Kidney (tissue), 14 donors: ENCODE data around the gene POU2F1. TPM values are rescaled to one million over a fixed set of nuclear protein-coding genes. Genes with fewer than 3 reads are reported as not detected.

Source experiments
- DNase-seq, 5 donors: peaks; one replicate each; pipeline ENCODE4 v3.0.0-alpha.2; 2013 to 2020
- FAIRE-seq: peaks from 2 replicates; lab custom pipeline; 2012; peaks lifted over from hg19 to GRCh38; lab: Jason Lieb, UNC
- H3K27ac ChIP-seq, 2 donors: one replicate each; pipeline ENCODE4 v1.7.0; 2013; ENCODE audit warnings: low read depth in 2 of 2, low read length in 2 of 2, inconsistent platforms in 1 of 2
- H3K27me3 ChIP-seq: one replicate; pipeline ENCODE4 v1.7.1; 2013; ENCODE audit warnings: low read length, inconsistent platforms; ENCODE audit not compliant: control insufficient read depth, insufficient read depth
- H3K36me3 ChIP-seq, 3 donors: one replicate each; pipeline versions ENCODE4 v1.7.0 to v1.7.1; 2013; ENCODE audit warnings: low read length in 3 of 3, control low read depth in 1 of 3, inconsistent platforms in 1 of 3; ENCODE audit not compliant: insufficient read depth in 3 of 3, control insufficient read depth in 2 of 3
- H3K4me1 ChIP-seq, 3 donors: one replicate each; pipeline versions ENCODE4 v1.7.0 to v1.7.1; 2013; ENCODE audit warnings: low read length in 3 of 3, inconsistent platforms in 1 of 3, low read depth in 1 of 3; ENCODE audit not compliant: control insufficient read depth in 2 of 3, insufficient read depth in 2 of 3
- H3K4me3 ChIP-seq, 3 donors: one replicate each; pipeline versions ENCODE4 v1.7.0 to v1.8.1; 2013; ENCODE audit warnings: low read length in 3 of 3, control low read depth in 1 of 3, inconsistent platforms in 1 of 3
- H3K9ac ChIP-seq, 3 donors: one replicate each; pipeline versions ENCODE4 v1.7.0 to v1.7.1; 2013; ENCODE audit warnings: low read length in 3 of 3, control low read depth in 1 of 3, inconsistent platforms in 1 of 3
- H3K9me3 ChIP-seq, 3 donors: one replicate each; pipeline versions ENCODE4 v1.7.0 to v1.7.1; 2013; ENCODE audit warnings: low read length in 3 of 3, control low read depth in 1 of 3, inconsistent platforms in 1 of 3; ENCODE audit not compliant: control insufficient read depth in 2 of 3, insufficient read depth in 1 of 3
- intact Hi-C: fragments of 100-400 bp; cut with DNase I; formaldehyde crosslinking; loops from one replicate; pipeline ENCODE4 v1.11.1; 2022
- polyA plus RNA-seq: library from polyadenylated mRNA; stranded (reverse); fragments of 350-450 nt; fragmentation: Illumina TruSeq; extraction: RNeasy Lipid Tissue Mini Kit (QIAGEN cat#74804); gene quantifications from one replicate; pipeline ENCODE4 v1.2.3, GENCODE V29; 2014; ENCODE audit warnings: low read depth, low replicate concordance; ENCODE audit not compliant: insufficient read depth
- total RNA-seq: library from RNA; stranded (reverse); fragmentation: NEBNext Ultra II Directional; extraction: Animal tissue kit (Norgen Biotek cat#: 25700); gene quantifications from one replicate; pipeline ENCODE4 v1.2.1, GENCODE V29; 2021
- TF ChIP-seq, protein P1 (sequence below): IDR thresholded peaks from 3 replicates; pipeline ENCODE4 v1.5.1; 2012; ENCODE audit warnings: mild to moderate bottlenecking, moderate library complexity, borderline replicate concordance; ENCODE audit not compliant: insufficient read depth; ENCODE audit errors: extremely low read depth
- donor health status: control.
- donor health status: control.
- donor health status: control.
- donor health status: control.
- donor health status: control.
- donor health status: DM: yes; HTN: yes; CAD: no.
- donor health status: Normal renal cell carcinoma (clear cell type).

The POU2F1 gene
- total and polyA plus RNA-seq, 2 donors from 2014 or later = 1.9 to 25.2 TPM

DNA sequence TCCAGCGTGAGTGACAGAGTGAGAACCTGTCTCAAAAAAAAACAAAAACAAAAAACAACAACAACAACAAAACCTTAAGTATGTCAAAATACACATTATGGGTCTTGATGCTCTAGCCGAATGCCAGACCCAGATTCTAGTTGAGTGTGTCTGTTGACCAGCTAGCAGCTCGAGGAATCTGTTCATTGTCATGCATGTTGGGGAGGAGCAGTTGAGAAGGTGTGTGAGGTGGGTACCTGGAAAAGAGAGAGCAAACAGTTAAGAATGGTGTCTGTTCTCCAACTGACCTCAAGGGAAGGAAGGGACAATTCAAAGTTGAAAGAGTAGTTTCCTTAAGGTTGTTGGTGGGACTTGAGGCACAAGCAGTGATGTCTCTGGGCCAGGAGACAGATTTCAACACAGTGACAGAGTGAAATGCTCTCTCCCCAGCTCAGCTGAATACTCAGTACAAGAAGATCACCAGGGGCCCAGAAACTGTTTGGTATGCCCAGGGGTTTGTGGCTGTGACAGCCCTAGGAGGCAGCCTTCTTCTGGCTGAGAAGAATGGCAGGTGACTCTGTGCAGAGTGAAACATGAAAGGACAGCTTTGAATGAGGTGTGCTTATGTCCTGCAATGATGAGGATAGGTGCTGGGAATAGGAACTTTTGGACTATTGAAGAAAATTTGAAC lies 14.4 kb upstream of the POU2F1 start:
- Histone ChIP-seq H3K4me3 (no peak overlapping the region), H3K9ac (no peak overlapping the region), H3K9me3 (peaks cover 0 to 13% (median 2%) of the 10 kb centered on the region in 3 donors), H3K36me3 (no peaks in the 10 kb centered on the region), H3K4me1 (no peaks in the 10 kb centered on the region), H3K27me3 (no peaks in the 10 kb centered on the region), H3K27ac (no peak overlapping the region)
- TF ChIP-seq, protein P1, sequence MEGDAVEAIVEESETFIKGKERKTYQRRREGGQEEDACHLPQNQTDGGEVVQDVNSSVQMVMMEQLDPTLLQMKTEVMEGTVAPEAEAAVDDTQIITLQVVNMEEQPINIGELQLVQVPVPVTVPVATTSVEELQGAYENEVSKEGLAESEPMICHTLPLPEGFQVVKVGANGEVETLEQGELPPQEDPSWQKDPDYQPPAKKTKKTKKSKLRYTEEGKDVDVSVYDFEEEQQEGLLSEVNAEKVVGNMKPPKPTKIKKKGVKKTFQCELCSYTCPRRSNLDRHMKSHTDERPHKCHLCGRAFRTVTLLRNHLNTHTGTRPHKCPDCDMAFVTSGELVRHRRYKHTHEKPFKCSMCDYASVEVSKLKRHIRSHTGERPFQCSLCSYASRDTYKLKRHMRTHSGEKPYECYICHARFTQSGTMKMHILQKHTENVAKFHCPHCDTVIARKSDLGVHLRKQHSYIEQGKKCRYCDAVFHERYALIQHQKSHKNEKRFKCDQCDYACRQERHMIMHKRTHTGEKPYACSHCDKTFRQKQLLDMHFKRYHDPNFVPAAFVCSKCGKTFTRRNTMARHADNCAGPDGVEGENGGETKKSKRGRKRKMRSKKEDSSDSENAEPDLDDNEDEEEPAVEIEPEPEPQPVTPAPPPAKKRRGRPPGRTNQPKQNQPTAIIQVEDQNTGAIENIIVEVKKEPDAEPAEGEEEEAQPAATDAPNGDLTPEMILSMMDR = no peak
- DNase-seq (no peak), FAIRE-seq (no peak)
- intact Hi-C loops = no loop called here

DNA sequence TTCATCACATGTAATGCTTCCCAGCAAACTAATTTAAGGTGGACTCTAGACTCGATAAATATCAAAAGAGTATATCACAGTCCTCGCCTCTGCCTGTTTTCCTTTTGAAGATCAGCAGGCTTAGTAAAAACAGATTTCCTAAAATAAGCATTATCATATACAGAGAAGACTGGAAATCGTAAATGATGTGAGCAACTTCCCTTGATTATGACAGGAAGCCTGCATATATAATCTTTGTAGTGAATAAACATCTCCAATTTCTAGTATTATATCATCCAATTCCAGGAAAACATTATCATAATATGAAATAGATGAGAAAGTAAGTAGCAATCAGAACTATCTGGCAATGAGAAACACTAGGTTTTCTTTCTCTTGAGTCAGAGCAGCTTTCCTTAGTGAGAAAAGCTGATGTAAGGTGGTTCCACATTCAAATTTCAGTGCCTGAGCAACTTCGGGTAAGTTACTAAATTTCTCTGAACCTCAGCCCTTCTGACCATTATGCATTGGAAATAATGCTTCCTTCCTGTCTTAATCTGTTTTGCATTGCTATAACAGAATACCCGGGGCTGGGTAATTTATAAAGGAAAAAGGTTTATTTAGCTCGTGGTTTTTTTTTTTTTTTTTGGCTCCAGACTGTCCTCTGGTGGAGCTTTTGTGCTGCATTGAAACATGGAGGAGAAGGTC lies 12.6 kb upstream of the POU2F1 start:
- Histone ChIP-seq H3K9ac (no peak overlapping the region), H3K4me1 (no peaks in the 10 kb centered on the region), H3K27me3 (no peaks in the 10 kb centered on the region), H3K4me3 (no peak overlapping the region), H3K9me3 (peaks cover 0 to 13% (median 2%) of the 10 kb centered on the region in 3 donors), H3K36me3 (no peaks in the 10 kb centered on the region), H3K27ac (no peak overlapping the region)
- intact Hi-C loops = no loop called here
- DNase-seq (no peak), FAIRE-seq (no peak)
- TF ChIP-seq, protein P1 = no peak

DNA sequence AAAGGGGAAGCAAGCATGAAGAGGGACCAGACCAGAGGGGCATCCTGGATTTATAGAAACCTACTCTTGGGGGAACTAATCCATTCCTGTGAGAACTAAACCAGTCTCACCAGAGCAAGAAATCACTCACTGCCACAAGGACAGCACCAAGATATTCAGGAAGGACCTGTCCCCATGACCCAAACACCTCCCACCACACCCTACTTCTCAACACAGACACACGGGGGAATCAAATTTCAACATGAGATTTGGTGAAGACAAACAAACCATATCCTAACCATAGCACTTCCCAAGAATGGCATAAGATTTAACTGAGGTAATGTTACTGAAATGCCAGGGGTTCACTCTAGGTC lies 12.1 kb upstream of the POU2F1 start:
- H3K4me1 ChIP-seq = no peaks in the 10 kb centered on the region
- DNase-seq (no peak), FAIRE-seq (no peak)
- H3K9ac ChIP-seq = no peak overlapping the region
- intact Hi-C loops = no loop called here
- no peaks in the 10 kb centered on the region for H3K27me3 ChIP-seq
- TF ChIP-seq, protein P1 = no peak
- peaks cover 0 to 13% (median 2%) of the 10 kb centered on the region in 3 donors for H3K9me3 ChIP-seq
- no peak overlapping the region for H3K27ac ChIP-seq
- no peak overlapping the region for H3K4me3 ChIP-seq
- no peaks in the 10 kb centered on the region for H3K36me3 ChIP-seq
